Lower leg skin (tissue), 4 donors: Measurements from ENCODE around the gene RRAGD. TPM values are rescaled to one million over a fixed set of nuclear protein-coding genes. Genes with fewer than 3 reads are reported as not detected.

Experiments used
- DNase-seq, 2 donors: peaks; one replicate each; pipeline ENCODE4 v3.0.0-alpha.2; 2019; ENCODE audit warnings: low spot score in 2 of 2
- H3K4me3 ChIP-seq: fragments of 200-600 bp; sonication (generic); 2 replicates; pipeline ENCODE4 v1.5.1; 2017; ENCODE audit warnings: mild to moderate bottlenecking, low read depth; ENCODE audit not compliant: poor library complexity, severe bottlenecking
- CTCF ChIP-seq, 3 donors: fragments of 450-650 bp; IDR thresholded peaks; one replicate each; pipeline ENCODE4 v1.5.1; 2016; ENCODE audit warnings: antibody characterized with exemption in 3 of 3, mild to moderate bottlenecking in 3 of 3, moderate library complexity in 2 of 3
- POLR2A ChIP-seq, 2 donors: fragments of 450-650 bp; IDR thresholded peaks; one replicate each; pipeline ENCODE4 v1.6.1; 2016 to 2017; ENCODE audit warnings: antibody characterized with exemption in 2 of 2, mild to moderate bottlenecking in 1 of 2, moderate library complexity in 1 of 2
- WGBS, 2 donors: methylation state at CpG; one replicate each; pipeline ENCODE4 v1.1.5; 2018; 5-methylcytosine and 5-hydroxymethylcytosine counted together
- intact Hi-C: fragments of 100-400 bp; cut with DNase I; formaldehyde crosslinking; loops from one replicate; pipeline ENCODE4 v1.15.0; 2023; ENCODE audit warnings: low total_unique reads
- total RNA-seq, 4 donors: library from RNA; depleted of rRNA; stranded (reverse); fragments of >200 nt; gene quantifications; one replicate each; pipeline ENCODE4 v1.1.0, GENCODE V29; 2016

Gene RRAGD
- total RNA-seq, 4 donors from 2014 or later, result 13.3 to 22.3 (median 20.1) TPM

DNA sequence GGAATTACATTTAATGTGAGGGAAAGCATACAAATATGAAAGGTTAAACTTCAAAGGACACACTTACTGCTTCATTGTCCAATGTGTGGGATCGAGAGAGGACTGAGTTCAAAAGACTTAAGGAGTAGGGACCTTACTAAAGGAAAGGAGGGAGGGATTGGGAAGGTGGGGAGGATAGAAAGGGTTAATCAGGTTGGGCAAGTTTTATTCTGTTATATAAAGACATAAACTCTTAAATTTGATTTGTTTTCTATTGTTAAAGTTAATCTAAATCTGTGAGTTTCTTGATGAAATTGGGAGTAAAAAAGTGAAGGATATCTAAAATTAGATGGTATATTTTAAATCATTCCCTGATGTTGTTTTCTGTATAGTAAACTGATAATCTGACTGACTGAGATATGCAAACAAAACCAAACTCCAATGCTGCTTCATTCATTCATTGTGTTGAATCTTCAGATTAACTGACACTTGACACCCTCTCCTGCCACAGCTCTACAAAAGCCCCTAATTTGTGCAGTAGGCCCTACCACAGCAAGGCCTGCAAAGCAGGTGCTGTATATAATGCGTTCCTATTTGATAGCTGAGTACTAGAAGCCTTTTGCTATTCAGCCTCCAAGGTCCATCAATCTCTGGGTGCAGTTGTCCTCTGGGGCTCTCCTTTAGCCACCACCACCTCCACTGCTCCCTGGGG lies 58.2 kb downstream of the RRAGD start:
- no peak overlapping the region for H3K4me3 ChIP-seq
- DNase-seq, result no peak
- TF ChIP-seq CTCF (IDR thresholded peaks at IDR 0.05) (no peak), POLR2A (IDR thresholded peaks at IDR 0.05) (no peak)
- WGBS, 2 donors, result 64 to 79% methylated on average over 2 of the region's 2 CpGs
- intact Hi-C loops, result no loop called here

DNA sequence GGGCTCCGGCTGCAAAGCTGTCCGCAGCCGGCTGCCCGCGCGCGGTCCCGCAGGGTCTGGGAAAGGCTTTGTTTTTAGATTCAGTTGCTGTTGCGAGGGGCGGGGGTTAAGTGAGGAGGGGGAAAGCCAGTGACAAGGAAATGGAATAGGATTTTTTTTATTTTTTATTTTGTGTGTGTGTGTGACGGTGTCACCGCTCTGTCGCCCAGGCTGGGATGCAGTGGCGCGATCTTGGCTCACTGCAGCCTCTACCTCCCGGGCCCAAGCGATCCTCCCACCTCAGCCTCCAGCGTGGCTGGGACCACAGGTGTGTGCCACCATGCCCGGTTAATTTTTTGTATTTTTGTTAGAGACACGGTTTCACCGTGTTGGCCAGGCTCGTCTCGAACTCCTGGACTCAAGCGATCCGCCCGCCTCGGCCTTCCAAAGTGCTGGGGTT lies 58.9 kb downstream of the RRAGD start:
- H3K4me3 ChIP-seq, result peak overlapping the region; percentile 89
- intact Hi-C loops, result no loop called here
- no peak for DNase-seq
- TF ChIP-seq CTCF (IDR thresholded peaks at IDR 0.05) (no peak), POLR2A (IDR thresholded peaks at IDR 0.05) (no peak)
- 47 to 49% methylated on average over 26 to 27 of the region's 27 CpGs for WGBS, 2 donors

- peak; percentile 91 to 98 for DNase-seq
- TF ChIP-seq POLR2A (IDR thresholded peaks at IDR 0.05) (peak in 1 of 2 donors; percentile 87), CTCF (IDR thresholded peaks at IDR 0.05) (no peak)
- 0% methylated on average over 38 to 50 of the region's 102 CpGs for WGBS, 2 donors
- peak within 1 kb of the TSS; percentile 89 for H3K4me3 ChIP-seq
- intact Hi-C loops, result no loop called here
Observed at GRCh38 chr6:89352278-89353117, 59.6 kb downstream of the RRAGD start, which contains the start of gene UBE2J1. Gene UBE2J1, minus strand, starts transcription at chr6:89352722. Its CDS starts 153 bp downstream, at chr6:89352569.

DNA sequence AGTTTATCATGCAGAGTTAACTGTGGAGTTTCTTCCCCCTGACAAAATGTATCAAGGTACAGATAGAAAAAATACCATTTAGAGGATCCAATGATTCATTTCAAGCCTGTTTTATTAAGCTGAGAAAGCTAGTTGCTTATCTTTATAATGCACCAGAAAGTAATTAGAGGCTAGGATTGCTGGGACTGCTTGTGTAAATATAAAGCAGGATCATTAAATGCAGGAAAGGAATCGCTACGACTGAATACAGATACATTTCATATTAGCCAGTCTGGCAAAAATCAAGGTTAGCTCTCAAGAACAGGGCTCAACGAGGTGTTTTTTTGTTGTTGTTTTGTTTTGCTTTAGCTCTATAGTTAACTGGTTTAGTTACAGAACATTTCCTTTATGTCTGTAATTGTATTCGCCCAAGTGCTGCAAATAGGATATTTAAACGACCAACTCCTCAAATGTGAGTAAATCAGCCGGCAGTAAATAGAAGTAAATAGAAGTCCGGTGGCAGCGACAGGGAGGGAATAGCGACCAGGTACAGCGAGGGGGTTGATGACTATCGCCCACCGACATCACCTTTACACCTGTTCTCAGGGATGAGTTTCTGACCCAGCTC lies 60.3 kb downstream of the RRAGD start:
- DNase-seq, result no peak
- TF ChIP-seq CTCF (IDR thresholded peaks at IDR 0.05) (no peak), POLR2A (IDR thresholded peaks at IDR 0.05) (no peak)
- intact Hi-C loops, result no loop called here
- 0 to 1% methylated on average over 12 of the region's 12 CpGs for WGBS, 2 donors
- peak overlapping the region; percentile 89 for H3K4me3 ChIP-seq

DNA sequence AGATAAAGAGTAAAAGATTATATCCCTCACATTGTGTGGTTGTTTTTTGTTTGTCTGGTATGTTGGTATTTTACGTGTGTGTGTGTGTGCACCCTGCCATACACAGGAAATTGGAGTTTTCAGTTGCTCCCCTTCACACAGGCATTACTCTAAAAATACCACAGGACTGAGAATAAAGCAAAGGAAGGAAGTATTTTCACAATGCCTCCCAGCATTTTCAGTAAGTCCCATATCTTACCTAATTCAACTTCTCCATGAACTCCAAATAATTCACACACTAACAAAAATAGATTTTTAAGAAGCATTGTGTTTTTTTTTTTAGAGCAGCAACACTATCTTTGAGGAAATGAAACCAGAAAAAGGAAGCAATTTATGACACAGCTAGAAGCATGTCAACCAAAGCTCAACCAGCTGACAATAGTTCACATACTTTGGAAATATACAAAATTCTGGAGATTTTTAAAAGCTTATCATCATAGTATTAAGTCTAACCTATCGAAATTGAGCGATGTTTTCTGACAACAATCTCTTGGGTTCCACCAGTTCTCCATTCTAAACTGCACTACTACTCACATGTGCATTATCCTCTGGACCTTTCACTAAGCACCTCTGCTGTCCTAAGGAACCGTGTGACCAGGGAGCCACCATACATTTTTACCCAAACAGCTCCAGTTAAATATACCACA lies 61.6 kb downstream of the RRAGD start:
- 52 to 53% methylated on average over 4 of the region's 4 CpGs for WGBS, 2 donors
- no peak for DNase-seq
- no peak overlapping the region for H3K4me3 ChIP-seq
- TF ChIP-seq CTCF (IDR thresholded peaks at IDR 0.05) (no peak), POLR2A (IDR thresholded peaks at IDR 0.05) (no peak)
- intact Hi-C loops, result no loop called here
